HG02885 (cell line): ENCODE data around the gene RGS6.

Experiments used
- ATAC-seq: cut with Tn5 transposase; IDR thresholded peaks from one replicate; pipeline ENCODE4 v1.9.1; 2021; ENCODE audit warnings: mild to moderate bottlenecking; ENCODE audit not compliant: unreplicated experiment, poor library complexity

Gene RGS6

DNA sequence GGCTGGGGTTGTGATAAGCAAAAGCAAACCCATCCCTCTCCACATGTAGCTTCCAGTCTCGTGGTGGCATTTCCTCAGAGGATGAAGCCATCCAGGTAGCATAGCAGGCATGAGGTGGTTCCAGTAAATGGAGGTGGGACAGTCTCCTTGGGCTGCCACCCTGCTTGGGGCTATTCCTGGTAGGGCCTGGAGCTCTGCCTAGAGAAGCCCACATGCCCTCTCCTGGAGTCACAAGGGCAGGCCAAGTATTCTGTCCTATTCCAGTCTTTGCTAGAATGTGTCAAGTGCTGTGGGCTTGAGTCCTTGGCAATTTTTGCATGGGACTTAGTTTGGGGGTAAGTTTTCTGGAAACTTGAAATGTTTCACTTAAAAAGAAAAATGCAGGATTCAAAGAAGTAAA is 491.7 kb downstream of the RGS6 start:
- ATAC-seq: no peak

DNA sequence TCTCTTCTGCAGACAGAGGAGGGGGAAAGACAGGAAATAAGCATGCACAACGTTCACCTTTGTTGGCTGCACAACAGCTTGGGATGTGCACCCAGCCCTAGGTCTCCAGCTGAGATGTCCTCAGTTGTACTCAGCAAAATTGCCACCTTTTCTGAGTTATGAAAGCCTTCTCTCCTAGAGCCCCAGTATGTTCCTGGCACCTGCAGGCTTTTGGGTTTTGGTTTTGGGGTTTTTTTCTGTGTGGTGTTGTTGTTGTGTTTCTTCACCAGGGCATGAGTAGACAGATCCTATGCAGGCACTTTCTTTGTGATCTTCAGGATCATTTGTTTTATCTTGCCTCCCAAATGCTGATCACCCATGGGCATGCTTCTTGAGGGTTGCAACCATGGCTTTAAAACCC is 498.2 kb downstream of the RGS6 start:
- ATAC-seq: no peak

DNA sequence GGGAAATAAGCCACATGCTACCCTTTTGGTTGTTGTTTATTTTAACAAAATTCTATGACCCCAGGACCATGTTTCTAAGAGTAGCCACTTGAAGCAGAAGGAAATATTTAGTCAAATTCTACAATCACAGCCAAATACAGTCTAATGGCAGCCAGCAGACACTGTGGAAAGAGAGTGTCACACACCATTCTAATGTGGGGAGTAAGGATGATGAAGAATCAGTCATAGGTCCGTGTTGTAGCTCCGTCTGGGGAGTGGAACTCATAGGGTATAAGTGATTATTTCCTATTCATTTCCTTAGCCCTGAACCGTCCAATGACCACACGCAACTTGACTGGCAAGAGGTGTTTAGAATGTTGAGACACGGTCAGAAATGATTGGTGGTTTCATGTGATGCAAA is 500.5 kb downstream of the RGS6 start:
- ATAC-seq: no peak

DNA sequence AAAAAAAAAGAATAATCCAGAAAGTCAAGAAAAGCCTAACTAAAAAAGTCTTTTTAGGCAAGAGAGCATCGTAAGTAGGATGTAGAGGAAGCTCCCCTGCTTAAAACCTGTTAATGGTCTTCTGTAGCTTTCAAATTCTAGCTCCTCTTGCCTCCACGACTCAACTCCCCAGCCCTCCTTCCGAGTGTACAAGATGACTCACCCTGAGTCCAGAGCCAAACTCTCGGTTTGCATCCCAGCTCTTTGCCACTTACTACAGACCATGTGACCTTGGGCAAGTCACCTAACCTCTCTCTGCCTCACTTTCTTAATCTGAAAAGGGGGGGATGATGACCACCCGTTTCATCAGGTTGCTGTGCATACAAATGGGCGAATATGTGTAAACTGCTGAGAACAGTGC is 501.3 kb downstream of the RGS6 start:
- no peak for ATAC-seq

DNA sequence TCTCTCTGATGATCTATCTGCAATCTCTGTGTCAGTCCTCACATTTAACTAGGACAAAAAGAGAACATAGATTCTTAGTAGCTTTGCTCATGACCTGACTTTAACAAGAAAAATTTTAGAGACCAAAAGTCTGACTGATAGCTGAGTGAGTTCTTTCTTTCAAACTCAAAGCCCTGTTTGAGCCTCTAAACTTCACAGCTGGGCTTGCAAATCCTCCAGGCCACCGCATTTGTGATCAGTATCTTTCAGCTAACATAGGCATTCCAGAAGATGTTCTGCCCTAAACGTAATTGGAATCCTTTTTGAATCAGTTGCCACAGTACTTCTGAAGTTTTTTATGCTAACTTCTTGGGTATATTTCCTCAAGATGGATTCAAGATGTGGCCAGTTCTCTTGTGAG is 502.6 kb downstream of the RGS6 start:
- no peak for ATAC-seq

DNA sequence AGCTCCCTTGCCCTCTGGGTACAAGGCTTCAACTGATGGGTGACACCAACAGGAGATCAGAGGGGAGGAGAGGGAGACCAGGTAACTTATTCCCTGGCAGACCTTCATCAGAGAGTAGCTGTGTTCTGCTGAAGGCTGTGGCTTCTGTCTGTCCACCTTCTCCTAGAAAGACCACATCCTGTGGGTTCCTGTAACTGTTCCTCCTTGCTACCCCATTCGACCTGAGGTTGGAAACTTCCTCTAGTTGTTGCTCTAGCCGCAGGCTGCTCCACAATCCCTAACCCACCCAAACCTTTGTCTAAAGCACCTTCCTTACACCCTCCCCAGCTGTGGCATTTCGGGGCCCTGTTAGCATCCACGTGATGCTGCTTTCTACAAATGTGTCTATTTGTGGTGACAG is 507.5 kb downstream of the RGS6 start:
- ATAC-seq: peak; percentile 34

DNA sequence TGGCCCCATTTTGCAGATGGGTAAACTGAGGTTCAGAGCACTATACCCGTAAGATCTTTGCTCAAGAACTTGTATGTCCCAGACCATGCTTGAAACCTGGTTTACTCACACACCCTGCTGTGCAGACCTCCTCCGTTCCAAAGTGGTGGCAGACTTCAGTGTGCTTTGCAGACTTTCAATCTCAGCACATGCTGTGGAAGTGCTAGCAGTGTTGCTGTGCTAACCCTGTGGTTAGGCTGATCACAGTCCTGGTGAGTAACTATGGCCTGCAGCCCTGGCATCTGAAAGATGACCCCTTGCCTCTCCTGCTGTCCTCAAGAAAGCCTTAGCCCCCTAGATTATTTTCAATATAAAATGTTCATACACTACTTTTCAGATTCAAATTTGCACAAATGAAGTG is 511.0 kb downstream of the RGS6 start:
- no peak for ATAC-seq

DNA sequence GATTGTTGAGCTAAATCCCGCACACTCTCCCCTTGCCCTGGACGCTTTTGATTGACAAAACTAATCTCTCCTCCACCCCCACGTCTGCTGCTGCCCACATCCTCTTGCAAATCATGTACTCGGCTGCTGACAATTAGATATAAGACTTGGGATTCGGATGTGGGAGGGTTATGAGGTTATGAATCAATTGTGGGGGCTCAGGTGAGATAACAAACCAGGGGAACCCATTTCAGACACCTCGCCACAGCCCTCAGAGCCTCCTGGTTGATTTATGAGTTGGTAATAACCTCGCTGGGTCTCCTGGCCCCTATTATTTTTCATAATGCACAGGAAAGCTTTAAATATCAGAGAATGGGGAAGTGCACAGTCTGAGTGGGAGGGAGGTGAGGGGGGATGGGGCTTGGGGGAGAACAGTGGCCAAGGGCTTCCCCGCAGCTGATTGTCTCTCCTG is 511.8 kb downstream of the RGS6 start:
- no peak for ATAC-seq

DNA sequence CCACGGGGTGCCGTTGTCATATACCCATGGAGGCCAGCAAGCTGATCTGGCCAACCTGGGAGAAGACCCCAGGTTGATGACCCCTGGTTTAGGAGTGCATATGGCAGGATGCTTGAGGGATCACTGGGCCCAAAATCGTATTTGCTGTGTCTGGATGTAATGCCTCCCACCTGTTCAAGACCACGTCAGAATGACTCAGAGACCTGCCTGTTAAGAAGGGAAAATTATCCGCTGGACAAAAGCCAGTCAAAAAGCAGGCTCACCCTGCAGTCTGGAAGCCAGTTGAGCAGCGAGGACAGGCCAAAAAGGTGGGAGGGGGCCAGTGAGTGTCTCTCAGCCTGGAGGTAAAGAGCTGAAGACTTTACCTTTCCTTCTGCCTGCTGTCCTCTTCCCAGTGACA is 512.5 kb downstream of the RGS6 start:
- ATAC-seq: no peak

DNA sequence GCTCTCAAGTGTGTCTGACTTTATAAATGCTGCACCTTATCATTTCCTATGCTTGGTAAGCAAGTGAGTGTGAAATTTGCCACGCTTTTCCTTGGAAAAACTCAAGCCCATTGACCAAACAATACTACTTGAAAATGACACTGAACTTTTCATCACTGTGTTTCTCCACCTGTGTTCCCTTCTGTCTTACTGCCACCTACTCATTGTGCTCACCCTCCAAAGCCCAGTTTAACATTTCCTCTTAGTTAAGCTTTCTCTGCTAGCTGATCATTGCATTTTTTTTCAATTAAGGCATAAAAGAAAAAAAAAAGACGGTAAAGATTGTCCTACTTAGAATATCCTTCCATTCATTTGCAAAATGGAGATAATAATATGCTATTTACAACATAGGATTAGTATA is 516.0 kb downstream of the RGS6 start:
- ATAC-seq: no peak

DNA sequence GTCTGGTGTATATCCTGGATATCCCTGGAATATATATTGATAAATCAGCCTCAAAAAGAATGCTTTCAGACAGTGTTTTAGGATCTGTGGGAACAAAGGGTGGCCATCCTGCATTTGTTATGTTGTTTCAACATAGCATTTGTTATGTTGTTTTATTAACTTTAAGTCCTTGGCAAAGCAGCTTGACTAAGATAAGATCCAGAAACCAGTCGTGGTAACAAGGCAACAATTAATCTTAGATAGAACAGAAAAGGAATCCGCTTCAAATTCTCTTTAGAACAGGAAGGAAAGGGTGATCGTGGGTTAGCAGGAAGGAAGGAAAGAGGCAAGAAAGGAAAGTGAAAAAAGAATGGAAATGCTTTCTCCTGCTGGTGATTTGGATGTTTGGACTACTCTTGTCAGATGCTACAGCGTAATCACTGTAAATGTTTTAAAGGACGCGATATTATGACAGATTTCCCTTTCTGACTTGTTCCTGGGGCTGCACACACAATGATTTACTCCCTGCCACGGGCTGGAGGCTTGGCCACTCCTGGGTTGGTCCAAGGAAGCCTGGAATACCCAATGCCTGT is 518.3 kb downstream of the RGS6 start:
- ATAC-seq: no peak

DNA sequence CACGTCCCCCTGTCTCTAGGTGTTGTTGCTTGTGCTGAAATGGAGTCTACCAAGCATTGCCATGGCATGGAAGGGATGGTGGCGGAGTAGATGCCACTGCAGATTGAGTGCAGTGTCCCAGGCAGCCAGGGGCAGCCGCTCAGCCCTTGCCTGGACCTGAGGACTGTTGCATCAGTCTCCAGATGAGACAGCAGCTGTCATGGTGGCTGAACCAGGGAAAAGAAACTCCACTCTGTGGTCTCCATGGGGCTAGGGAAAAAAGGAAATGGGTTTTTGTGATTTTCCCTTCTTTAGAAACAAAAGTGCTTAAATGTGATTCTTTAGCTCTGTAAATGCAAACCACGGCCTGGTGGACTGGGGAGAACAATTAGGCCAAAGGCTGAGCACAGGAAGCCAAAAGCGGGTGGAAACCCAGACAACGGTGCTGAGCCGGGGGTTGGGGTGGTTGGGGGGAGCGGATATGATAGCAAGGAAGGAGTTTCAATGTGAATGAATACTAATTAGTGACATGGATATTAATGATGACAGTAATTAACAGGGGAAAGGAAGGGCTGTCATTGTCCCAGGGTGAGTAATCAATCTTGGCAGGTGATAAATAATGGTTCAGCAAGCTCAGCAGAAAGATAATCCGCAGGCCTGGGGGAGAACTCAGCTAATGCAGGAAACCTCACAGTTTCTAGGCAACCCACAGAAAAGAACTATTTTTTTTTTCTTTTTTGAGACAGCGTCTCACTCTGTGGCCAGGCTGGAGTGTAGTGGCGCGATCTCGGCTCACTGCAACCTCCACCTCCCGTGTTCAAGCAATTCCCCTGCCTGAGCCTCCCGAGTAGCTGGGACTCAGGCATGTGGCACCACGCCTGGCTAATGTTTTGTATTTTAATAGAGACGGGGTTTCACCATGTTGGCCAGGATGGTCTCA is 519.1 kb downstream of the RGS6 start:
- ATAC-seq: peak; percentile 52

DNA sequence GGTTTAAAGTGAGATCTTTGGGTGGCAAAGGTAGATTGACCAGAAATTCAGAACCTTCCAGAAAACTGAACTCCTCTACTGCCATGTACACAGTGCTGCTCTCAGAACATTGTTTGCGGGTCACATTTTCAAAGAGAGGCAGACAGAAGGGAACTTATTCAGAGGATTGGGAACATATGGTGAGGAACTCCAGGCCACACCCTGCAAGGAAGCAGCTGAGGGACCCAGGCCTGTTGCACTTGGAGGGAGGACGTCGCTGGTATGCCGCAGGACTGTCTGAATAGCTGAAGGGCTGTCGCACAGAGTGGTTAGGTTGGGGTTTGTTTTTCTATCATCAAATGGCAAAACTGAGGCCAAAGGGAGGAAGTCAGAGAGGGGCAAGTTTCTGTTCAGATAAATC is 520.5 kb downstream of the RGS6 start:
- no peak for ATAC-seq

DNA sequence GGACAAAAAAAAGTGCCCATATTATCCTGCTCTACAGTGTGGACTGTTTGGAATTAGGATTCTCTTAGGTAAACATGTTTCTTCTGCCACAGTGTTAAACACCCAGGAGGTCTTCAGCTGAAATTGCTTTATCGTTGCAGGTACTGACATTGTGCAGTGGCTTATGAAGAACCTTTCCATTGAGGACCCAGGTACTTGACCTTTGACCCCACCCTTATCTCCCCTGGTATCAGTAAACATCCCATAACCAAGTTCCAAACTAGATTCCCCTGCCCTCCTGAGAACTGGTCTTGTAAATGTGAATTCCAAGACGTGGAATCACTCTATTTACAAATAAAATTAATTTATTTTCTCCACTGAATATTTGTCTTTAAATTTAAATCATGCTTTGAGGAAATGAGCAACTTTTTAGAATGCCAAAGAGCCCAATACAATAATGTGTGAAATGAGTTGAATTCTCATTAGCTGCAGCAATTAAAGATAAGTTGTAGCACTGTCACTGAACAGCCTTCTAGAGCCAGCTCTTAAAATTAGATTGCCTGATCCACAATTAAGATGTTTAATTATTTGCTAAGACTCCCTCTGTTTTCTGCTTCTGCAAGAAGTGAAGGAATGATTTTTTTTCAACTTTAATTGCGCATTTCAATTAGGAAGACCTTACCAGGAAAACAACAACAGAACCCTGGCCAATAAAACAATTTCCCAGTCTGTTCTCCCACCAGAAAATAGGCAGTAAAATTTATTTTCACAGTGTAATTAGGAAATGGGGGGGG is 522.3 kb downstream of the RGS6 start:
- no peak for ATAC-seq

DNA sequence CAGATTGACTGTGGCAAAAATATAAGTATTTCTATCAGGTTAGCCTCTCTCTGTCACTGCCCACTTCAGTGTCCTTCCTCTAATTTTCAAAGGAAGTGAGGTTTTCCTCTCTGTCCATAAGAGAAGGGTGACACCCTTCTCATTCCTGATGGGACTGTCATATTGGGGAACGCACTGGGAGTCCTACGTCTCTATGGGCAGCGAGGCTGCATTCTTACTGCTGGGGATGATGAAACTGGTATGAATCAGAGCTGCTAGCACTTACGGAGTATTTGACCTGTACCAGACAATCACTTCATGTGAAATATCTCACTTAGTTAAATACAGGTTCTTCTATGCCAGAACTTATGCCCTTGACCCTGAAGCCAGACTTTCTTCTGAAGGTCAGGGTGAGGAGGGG is 525.4 kb downstream of the RGS6 start:
- no peak for ATAC-seq

DNA sequence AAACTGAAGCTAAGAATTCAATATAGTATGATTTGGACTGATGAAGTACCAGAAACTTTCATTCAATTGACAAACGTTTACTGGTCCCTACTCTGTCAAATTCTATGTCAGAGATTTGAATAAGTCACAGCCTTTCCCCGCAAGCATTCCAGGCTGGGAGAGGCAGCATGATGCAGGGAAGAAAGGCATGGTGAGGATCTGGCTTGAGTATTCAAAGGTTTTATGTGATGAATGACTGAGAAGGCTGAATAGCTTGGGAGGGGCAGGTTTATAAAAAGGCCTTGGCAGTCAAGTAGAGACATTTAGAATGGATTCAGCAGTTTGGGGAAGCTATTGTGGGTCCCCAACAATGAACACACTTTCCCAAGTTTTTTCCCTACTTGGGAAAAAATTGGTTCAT is 529.8 kb downstream of the RGS6 start:
- no peak for ATAC-seq

DNA sequence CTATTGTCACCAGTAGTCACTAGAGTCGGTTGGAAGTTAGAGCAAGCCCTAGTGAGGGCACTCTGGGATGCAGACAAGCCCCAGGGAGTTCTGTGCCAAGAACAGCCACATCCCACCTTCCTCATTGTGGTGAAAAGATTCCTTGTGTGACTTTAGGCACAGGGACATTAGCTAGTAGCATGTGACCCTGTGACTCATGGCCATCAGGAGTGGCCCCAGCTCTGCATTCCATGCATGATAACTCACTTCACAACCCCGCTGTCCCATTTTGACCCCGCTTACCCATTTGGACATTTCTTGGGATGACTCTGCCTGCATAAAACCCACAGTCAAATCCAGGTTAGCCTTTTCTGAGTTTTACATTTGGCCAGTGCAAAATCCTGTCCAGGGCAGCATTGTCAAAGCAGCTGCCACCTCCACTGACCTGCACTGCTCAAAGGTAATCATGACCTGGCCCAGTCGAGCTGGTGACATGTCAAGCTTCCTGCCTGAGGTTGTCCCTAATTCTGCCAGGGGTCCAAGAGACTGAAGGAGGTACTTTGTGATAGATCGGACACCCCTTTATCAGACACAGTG is 531.1 kb downstream of the RGS6 start:
- ATAC-seq: no peak

DNA sequence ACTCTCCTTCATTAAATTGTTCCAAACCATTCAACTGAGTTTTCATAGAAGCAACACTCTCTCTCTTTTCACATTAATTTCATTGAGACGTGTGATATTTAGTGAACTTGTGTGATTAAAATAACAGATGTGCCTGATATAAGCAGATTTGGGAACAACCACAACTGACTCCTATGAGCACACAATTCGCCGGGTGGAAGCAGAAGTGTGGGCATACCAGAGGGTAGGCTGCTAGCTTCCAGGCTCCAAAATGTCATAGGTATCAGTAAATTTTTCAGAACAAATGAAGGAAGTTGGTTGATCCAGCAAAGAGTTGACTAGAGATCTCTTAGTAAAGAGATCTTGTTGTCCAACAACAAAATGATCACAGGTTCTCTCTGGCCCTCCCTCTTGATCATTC is 532.0 kb downstream of the RGS6 start:
- ATAC-seq: no peak

DNA sequence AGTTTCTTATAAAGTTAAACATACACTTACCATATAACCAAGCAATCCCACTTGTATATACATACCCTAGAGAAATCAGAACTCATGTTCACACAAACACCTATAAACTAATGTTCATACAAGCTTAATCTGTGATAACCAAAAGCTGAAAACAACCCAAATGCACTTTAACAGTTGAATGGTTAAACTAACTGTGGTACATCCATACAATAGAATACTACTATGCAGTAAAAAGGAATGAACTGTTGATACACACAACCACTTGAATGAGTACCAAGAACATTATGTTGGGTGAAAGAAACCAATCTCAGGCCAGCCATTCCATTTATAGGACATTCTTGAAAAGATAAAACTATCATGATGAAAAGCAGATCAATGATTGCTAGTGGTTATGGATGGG is 534.1 kb downstream of the RGS6 start:
- no peak for ATAC-seq

DNA sequence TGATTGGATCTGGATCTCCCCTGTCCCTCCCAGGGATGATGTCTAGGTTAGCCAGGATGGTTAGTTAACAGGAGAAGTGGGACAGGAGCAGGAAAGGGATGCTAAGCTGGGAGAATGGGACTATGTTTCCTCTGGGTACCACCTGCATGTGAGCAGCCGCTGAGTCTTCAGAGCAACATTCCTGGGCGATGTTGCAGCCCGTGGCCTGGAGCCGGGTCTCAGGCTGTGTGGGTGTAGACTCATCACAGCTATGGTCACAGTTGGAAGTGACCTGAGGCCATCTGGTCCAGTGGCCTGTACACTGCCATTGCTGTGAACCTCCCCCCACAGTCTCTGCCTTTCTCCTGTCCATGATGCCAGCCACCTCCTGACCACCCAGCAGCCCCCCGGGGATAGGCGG is 539.1 kb downstream of the RGS6 start:
- no peak for ATAC-seq

DNA sequence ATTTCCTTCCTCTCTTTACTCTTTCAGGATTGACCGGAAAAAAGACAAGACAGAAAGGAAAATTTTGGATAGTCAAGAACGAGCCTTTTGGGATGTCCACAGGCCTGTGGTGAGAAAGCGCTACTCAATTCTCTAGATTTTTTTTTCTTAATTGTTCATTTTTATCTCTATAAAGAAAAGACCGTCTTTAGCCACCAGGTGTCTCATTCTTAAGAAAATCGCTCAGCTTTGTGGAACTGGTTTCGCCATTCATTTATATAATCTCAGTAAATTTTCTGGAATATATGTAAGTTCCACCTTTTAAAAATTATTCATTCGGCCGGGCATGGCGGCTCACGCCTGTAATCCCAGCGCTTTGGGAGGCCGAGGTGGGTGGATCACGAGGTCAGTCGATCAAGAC is 540.6 kb downstream of the RGS6 start:
- ATAC-seq: no peak
